Kidney capillary endothelial cell (primary cell): Measurements from ENCODE around the gene HAL.
"Not testable (repeated sequence)": the region's sequence is repeated elsewhere in the genome, so short reads cannot be mapped to it uniquely, and the experiment has no call there.

Experiments
- DNase-seq: peaks from one replicate; pipeline ENCODE4 v3.0.0-alpha.2; 2018; ENCODE audit warnings: low spot score

HAL gene

GRCh38 chr12:95977764-95978305 is 18.3 kb downstream of the HAL start:
- DNase-seq: no peak

GRCh38 chr12:95976416-95976832 is 19.7 kb downstream of the HAL start:
- DNase-seq: no peak

DNA sequence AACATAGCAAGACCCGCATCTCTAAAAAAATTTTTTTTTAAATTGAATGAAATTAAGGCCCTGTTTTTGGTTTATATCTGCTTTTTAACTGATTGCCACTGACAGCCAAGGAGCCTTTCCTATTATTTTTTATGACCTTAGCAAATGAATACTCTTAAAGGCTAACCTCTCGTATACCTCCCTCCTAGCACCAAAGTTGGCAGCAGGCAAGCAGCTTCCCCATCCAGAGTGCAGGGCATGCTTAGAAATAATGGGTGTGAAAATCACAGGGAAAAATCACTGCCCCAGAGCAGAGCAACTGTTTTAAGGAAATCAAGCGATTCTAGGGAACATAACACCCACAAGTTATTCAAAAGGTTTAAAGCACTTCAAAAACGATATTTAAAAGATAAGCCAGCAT is 20.7 kb downstream of the HAL start:
- no peak for DNase-seq

DNA sequence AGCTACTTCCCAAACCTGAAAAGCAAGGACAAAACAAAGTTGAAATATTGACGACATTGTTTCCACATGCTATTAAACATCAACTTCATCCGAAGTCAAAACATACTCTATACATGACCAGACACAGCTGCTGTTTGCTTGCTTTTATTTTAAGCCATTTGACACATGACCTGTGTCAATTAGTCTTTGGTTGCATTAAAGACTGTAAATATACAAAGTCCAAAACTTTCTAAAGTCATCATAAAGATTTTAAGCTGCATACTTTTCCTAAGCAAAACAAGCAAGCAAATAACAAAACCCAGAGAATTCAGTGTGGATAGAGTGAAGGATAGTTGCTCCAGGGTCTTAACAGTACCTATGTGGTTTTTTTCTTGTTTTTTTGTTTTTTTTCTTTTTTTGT is 21.8 kb downstream of the HAL start:
- no peak for DNase-seq

- no peak for DNase-seq
These were observed 23.2 kb downstream of the HAL start for GRCh38 chr12:95972832-95973456.

GRCh38 chr12:95970905-95971304 is 25.2 kb downstream of the HAL start:
- DNase-seq: no peak

DNA sequence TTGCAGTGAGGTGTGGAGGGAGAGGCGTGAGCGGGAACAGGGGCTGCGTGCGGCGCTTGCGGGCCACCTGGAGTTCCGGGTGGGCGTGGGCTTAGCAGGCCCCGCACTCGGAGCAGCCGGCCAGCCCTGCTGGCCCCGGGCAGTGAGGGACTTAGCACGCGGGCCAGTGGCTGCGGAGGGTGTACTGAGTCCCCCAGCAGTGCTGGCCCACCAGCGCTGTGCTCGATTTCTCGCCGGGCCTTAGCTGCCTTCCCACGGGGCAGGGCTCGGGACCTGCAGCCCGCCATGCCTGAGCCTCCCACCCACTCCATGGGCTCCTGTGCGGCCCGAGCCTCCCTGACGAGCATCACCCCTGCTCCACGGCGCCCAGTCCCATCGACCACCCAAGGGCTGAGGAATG is 27.0 kb downstream of the HAL start:
- not testable (repeated sequence) for DNase-seq

DNA sequence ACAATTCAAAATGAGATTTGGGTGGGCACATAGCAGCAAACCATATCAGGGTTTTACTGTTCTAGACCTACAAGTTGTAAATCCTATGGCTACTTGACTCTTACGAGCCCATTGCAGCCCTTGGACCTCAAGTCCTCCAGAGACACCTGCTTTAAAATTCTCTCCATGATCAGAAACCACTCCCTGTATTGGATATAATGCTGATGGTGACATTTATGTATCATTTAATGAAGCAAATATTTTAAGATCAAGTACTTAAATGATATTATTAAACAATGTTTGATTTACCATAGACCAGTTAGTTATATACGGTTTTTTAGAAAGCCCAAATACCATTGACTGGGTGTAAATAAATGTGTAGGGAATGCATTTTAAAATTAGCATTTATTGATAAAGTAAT is 28.8 kb downstream of the HAL start:
- DNase-seq: no peak

DNA sequence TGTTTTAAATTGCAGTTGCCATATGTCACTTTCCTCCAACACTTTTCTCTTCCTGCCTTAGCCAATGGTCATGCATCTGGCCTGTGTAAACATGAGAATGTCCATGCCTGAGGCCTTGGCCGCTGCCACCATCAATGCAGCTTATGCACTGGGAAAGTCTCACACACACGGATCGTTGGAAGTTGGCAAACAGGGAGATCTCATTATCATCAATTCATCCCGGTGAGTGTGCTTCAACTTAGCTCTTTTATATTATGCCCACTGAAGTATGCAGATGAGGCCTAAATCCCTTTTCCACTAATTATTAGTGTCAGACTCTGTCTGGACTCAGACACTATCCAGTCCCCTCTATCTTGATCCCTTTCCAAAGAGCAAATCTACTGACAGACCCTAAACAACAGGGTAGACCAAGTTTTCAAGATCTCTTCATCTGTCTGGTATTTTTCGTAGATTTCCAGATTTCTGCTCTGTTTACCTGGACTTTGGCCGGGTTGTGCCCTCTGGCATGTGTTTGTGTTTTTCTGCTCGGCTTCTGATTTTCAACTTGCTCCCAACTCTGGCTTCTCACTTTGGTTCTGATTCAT is 29.8 kb downstream of the HAL start:
- no peak for DNase-seq

DNA sequence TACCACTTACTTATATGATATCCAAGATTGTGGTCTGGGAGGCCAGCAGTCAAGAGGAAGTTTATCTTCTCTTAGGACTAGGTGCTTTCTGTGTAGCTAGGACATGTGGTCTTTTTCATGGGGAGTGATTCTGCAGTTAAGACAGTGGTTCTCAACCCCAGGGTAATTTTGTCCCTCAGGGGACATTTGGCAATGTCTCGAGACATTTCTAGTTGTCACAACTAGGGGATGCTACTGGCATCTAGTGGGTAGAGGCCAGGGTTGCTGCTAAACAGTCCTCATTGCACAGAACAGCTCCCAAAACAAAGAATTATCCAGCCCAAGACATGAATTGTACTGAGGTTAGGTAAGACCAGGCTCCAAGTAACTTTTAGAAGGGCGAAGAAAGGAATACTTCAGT is 33.0 kb downstream of the HAL start:
- DNase-seq: no peak

GRCh38 chr12:95962222-95962621 is 33.9 kb downstream of the HAL start:
- no peak for DNase-seq

DNA sequence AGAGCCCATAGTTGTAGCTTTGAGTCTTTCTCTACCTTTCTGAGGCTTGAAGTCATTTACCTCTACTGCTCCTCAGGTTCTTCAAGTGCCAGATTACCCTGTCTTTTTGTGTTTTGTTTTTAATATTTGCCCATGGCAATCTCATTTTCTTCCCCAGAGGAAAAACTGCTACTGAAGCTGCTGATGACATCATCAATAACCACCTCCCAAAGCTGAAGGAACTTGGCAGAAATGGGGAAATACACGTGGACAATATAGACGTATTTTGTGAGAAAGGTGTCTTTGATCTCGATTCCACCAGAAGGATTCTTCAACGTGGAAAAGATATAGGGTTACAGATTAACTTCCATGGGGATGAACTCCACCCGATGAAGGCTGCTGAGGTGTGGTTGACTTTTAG is 35.9 kb downstream of the HAL start:
- no peak for DNase-seq

GRCh38 chr12:95959107-95959506 is 37.0 kb downstream of the HAL start:
- DNase-seq: no peak

DNA sequence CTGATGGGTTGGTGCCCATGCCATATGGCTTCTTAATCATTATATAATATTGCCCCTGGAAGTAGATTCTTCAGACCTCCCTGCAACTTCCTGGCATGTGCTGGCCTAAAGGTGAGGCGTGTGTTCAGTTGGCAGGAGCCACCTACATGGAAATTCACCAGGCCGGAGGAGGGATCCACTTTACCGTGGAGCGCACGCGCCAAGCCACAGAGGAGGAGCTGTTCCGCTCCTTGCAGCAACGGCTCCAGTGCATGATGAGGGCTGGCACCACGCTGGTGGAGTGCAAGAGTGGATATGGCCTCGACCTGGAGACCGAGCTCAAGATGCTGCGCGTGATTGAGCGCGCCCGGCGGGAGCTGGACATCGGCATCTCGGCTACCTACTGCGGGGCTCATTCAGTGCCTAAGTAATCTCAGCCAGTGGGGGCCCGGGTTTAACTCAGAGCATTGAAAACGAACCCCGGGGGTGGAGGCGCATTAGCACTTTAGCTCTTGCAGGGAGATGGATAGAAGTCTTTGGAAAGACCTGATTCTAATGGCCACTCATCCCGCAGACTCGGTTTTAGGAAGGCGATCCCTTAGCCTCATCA is 39.5 kb downstream of the HAL start:
- no peak for DNase-seq

DNA sequence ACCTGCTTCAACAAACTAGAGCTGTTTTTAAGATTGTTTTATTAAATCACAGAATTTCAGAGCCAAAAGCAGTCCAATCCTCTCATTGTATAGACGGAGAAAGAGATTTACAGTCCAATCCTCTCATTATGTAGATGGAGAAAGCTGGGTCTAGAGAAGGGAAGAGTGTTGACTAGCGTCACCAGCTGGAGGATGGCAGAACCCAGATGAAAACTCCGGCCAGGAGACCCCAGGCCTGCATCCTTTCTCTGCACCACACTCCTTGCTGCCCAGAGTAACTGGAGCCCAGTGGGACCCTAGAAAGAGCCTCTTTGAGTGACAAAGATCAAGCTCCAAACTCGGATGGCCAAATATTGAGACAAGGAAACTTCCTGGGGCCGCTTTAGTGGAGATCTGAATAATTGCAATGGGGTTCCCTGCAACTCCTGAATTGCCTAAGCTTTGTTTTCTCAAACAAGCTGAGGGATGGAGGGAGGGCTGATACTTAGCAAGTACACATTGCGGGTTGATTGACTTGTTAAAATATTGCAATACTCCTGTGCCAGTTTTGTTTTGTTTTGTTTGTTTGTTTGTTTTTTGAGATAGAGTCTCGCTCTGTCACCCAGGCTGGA is 40.5 kb downstream of the HAL start:
- DNase-seq: no peak

- DNase-seq: no peak
These were observed 43.1 kb downstream of the HAL start for GRCh38 chr12:95953000-95953399.

GRCh38 chr12:95951515-95951914 is 44.6 kb downstream of the HAL start:
- DNase-seq: no peak

DNA sequence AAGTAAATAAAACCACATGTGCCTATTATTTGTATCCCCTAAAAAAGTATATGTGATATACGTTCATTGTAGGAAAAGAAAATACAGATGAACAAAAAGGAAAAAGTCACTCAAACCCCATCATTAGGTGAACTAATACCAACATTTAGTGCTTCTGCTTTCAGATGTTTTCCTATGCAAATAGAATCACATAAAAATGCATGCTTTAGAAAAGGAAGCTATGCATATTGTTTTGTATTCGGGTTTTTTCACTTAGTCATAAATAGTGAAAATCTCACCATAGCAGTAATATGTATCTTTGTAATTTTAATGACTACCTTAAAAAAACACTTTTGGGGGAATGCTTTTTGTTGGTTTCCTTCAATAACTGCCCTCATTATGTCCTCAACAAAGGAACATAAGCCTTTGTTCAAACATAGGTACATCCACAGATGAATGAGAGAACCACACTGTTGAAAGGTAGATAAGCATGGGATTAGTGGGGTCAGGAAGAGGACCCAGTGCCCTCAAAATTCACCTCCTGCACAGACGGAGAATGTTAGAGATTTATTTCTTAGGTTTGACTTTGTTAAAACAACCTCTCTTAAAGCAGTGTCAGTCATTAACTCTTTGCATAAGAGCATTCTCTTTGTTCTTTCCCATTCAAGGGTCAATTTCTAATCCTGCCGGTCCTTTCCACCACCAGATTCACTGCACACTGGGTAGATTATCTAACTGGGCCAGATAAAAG is 46.5 kb downstream of the HAL start:
- DNase-seq: no peak

- no peak for DNase-seq
These were observed 51.9 kb downstream of the HAL start for GRCh38 chr12:95944108-95944704.

DNA sequence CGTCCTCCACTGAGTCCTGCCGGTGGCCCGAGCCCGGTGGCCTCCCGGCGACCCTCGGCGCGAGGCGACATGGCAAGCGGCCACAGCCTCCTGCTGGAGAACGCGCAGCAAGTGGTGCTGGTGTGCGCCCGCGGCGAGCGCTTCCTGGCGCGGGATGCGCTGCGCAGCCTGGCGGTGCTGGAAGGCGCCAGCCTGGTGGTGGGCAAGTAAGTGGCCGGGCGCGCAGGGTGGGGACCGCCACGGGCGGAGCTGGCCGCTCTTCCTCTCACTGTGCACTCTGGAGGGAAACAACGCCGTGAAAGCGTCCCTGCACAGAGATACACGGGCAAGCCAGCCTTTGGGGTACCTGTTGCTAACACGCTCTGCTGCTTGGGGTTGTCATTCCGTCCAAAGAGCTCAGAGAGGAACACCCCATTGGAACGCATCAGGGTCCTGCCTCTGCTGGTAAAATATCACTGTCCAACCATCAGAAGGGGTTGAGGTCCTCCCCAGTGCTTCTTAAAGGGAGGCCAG is 52.8 kb downstream of the HAL start, which contains the start of gene AMDHD1:
Gene AMDHD1 (plus strand): TSS at position 2 of the 513 bp plus-strand sequence. CDS start 68 bp downstream, at position 70.
- peak; percentile 40 for DNase-seq

- DNase-seq: peak; percentile 24
These were observed 53.4 kb downstream of the HAL start, which contains the start of gene CCDC38 for GRCh38 chr12:95942524-95943329. CCDC38 (minus strand) TSS chr12:95942614; CDS start chr12:95936509, 6,105 bp downstream.
